ENCODE results near the gene OSBPL9.

Gene OSBPL9

GRCh38 chr1:51616903-51617708 lies at the start of gene OSBPL9:
Gene OSBPL9, plus strand, starts transcription at chr1:51617092. Its CDS starts 19 bp downstream, at chr1:51617111.
- DNase-seq (ENCODE audit: low read depth in 2 of 2), result peak; percentile 81

GRCh38 chr1:51567653-51568052 lies 49.2 kb upstream of the OSBPL9 start:
- no peak for DNase-seq (ENCODE audit: low read depth in 2 of 2)

GRCh38 chr1:51568231-51568935 lies 48.5 kb upstream of the OSBPL9 start:
- DNase-seq (ENCODE audit: low read depth in 2 of 2), result no peak

GRCh38 chr1:51569284-51570062 lies 47.4 kb upstream of the OSBPL9 start:
- DNase-seq (ENCODE audit: low read depth in 2 of 2), result peak; percentile 26 to 44

- no peak for DNase-seq (ENCODE audit: low read depth in 2 of 2)
Observed at GRCh38 chr1:51570063-51570710, 46.7 kb upstream of the OSBPL9 start.

- DNase-seq (ENCODE audit: low read depth in 2 of 2), result no peak
Observed at GRCh38 chr1:51572365-51572764, 44.5 kb upstream of the OSBPL9 start.

- no peak for DNase-seq (ENCODE audit: low read depth in 2 of 2)
Observed at GRCh38 chr1:51574796-51575195, 42.1 kb upstream of the OSBPL9 start.

- DNase-seq (ENCODE audit: low read depth in 2 of 2), result no peak
Observed at GRCh38 chr1:51575406-51576084, 41.3 kb upstream of the OSBPL9 start.

GRCh38 chr1:51576085-51576444 lies 40.8 kb upstream of the OSBPL9 start:
- DNase-seq (ENCODE audit: low read depth in 2 of 2), result no peak

GRCh38 chr1:51576923-51577322 lies 40.0 kb upstream of the OSBPL9 start:
- no peak for DNase-seq (ENCODE audit: low read depth in 2 of 2)

- no peak for DNase-seq (ENCODE audit: low read depth in 2 of 2)
Observed at GRCh38 chr1:51578383-51579109, 38.3 kb upstream of the OSBPL9 start.

- no peak for DNase-seq (ENCODE audit: low read depth in 2 of 2)
Observed at GRCh38 chr1:51581238-51581637, 35.7 kb upstream of the OSBPL9 start.

- no peak for DNase-seq (ENCODE audit: low read depth in 2 of 2)
Observed at GRCh38 chr1:51583532-51583931, 33.4 kb upstream of the OSBPL9 start.

GRCh38 chr1:51584021-51584420 lies 32.9 kb upstream of the OSBPL9 start:
- DNase-seq (ENCODE audit: low read depth in 2 of 2), result no peak

- DNase-seq (ENCODE audit: low read depth in 2 of 2), result no peak
Observed at GRCh38 chr1:51592711-51593110, 24.2 kb upstream of the OSBPL9 start.

GRCh38 chr1:51594716-51595115 lies 22.2 kb upstream of the OSBPL9 start:
- DNase-seq (ENCODE audit: low read depth in 2 of 2), result no peak

- no peak for DNase-seq (ENCODE audit: low read depth in 2 of 2)
Observed at GRCh38 chr1:51600529-51600928, 16.4 kb upstream of the OSBPL9 start.

- DNase-seq (ENCODE audit: low read depth in 2 of 2), result no peak
Observed at GRCh38 chr1:51600965-51601364, 15.9 kb upstream of the OSBPL9 start.

GRCh38 chr1:51605961-51606723 lies 10.8 kb upstream of the OSBPL9 start:
- no peak for DNase-seq (ENCODE audit: low read depth in 2 of 2)

- no peak for DNase-seq (ENCODE audit: low read depth in 2 of 2)
Observed at GRCh38 chr1:51607681-51608095, 9.2 kb upstream of the OSBPL9 start.
